ENCODE results near the gene GALNT17.

The GALNT17 gene

GRCh38 chr7:71342202-71342601 is 210.3 kb downstream of the GALNT17 start:
- DNase-seq (ENCODE audit: low read depth in 2 of 2): no peak

GRCh38 chr7:71343039-71343438 is 211.1 kb downstream of the GALNT17 start:
- DNase-seq (ENCODE audit: low read depth in 2 of 2): no peak

- DNase-seq (ENCODE audit: low read depth in 2 of 2): no peak
Observed at GRCh38 chr7:71343892-71344291, 211.9 kb downstream of the GALNT17 start.

GRCh38 chr7:71345117-71345884 is 213.4 kb downstream of the GALNT17 start:
- DNase-seq (ENCODE audit: low read depth in 2 of 2): no peak

- no peak for DNase-seq (ENCODE audit: low read depth in 2 of 2)
Observed at GRCh38 chr7:71348821-71349681, 217.1 kb downstream of the GALNT17 start.

- no peak for DNase-seq (ENCODE audit: low read depth in 2 of 2)
Observed at GRCh38 chr7:71349682-71350481, 217.9 kb downstream of the GALNT17 start.

GRCh38 chr7:71350680-71351079 is 218.7 kb downstream of the GALNT17 start:
- no peak for DNase-seq (ENCODE audit: low read depth in 2 of 2)

DNA sequence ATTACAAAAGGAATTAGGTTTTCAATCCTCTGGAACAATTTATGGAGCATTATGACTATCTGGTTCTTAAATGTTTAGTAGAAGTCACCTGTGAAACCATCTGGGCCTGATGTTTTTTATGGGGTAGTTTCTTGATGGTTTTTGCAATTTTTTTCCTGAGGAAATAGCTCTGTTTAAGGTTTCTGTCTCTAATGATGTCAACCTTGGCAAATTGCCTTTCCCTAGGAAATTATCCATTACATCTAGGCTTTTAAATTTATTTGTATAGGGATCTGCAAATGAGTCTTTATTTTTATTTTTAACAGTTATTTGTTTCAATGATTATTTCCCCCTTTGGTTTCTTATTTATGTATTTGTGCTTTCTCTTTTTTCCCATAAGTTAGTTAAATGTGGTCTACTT is 222.8 kb downstream of the GALNT17 start:
- DNase-seq (ENCODE audit: low read depth in 2 of 2): no peak

DNA sequence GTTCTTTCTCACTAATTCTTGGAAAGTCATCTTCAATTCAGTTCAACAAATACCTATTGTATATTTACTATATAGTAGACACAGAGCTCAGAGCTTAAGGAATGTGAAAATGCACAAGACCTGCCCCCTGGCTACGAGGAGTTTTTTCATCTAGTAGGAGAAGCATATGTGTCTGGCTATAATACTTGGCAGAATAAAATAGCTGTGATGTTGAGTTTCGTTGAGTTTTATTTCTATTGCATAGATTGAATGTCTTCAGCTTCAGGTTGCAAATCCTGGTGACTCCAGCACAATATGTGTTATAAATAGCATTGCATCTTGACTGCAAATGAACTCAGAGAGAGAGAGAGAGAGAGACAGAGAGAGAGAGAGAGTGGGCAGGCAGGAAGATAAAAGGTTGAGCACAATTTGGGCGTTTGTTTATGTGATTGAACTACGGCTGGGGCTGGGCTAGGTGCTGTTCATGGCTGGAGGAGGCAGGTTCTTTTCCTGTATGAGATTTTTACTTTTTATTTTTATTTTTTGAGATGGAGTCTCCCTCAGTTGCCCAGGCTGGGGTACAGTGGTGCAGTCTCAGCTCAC is 229.6 kb downstream of the GALNT17 start:
- DNase-seq (ENCODE audit: low read depth in 2 of 2): no peak

DNA sequence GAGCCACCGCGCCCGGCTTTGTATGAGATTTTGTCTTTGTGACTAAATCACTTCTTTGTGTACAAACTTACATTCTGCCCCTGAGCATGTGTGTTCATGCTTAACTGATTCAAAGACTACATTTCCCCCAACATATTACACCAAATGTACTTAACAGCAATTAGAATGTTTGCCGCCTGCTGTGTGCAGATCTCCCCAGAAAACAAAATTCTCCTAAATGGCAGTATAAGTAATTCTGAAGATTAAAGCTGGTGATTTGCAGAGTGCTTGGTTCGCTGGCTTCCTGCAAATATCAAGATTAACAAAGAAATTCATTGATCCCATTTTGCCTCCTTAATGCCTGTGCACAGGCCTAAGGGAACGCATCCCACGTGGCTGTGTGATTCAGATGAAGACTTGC is 230.3 kb downstream of the GALNT17 start:
- DNase-seq (ENCODE audit: low read depth in 2 of 2): no peak

DNA sequence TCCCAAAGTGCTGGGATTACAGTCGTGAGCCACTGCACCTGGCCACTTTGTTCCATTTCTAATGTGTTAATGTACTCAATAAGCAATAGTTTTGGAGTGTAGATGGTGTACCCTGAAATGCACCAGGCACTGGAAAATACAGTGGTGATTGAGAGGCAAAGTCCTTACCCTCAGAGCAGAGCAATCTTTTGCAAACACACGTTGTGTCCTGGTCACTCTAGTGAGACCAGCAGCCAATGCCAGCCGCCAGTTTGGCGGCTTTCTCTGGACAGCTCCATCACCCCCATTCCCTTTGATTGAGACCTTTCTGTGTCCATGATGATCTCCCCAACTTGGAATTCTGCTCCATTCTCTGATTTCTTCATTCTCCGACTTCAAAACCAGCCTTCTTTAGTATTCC is 231.3 kb downstream of the GALNT17 start:
- DNase-seq (ENCODE audit: low read depth in 2 of 2): no peak

DNA sequence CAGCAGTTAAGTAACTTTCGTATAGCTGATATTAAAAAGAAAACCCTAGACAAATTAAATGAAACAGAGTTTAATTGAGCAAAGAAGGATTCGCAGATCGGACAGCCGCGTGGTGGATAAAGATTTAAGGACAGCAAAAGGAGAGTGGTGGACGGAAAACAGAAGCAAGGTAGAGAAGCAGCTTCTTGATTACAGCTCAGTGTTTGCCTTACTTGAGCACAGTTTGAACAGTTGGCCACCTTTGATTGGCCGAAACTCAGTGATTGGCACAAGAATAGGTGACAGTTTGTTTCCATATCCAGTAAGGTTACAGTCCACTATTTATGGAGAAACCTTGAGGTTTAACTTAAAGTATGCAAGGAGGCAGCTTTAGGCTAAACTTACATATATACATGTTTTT is 231.7 kb downstream of the GALNT17 start:
- no peak for DNase-seq (ENCODE audit: low read depth in 2 of 2)

DNA sequence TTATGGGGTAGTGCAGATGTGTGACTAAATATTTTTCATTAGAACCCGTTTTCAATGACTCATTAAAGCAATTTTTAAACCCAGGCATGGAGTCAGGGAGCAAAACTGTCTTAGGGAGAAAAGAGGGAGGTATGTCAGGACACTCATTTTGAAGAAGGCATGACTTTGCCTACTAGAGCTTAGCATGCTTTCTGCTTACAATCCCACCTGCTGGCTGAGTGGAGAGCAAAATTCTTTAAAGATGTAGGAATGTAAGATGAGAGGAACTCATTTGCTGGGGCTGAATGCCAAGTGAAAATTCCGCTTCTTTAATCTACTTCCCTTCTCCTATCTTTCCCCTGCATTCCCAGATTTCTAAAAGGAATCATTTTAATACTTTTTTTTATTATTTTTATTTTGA is 232.6 kb downstream of the GALNT17 start:
- no peak for DNase-seq (ENCODE audit: low read depth in 2 of 2)

DNA sequence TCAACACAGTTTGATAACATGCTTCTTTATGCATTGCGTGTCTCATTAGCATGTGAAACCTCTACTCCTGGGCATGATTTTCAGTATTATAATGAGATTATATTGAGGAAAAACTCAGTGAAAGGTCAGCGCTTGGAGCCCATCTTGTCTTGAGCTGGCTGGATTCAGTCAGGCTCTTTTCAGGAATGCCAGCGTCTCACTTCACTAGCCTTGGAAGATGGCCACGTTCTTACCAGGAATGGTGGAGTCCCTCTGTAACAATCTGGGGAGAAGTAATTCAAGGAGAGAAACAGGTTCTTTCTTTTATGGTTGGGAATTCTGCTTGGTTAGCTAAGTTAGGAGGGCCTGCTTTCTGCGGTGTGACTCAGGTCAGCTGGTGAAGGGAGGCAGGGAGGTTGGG is 241.0 kb downstream of the GALNT17 start:
- DNase-seq (ENCODE audit: low read depth in 2 of 2): no peak

DNA sequence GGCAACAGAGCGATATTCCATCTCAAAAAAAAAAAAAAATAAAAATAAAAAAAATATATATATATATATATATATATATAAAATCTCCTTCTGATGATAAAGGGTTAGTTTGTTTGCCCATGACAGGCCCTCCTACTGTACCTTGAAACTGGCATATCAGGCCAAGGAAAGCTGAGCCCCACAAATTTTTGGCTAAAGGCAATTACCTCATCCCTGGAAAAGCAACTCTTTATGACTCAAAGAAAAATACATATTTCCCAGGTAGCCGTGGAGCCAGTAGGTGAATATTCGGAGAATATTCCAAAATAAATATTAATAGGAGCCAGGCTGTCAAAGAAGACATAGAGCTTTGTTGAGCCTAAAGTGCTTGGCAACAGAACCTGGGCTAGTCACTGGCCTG is 245.1 kb downstream of the GALNT17 start:
- DNase-seq (ENCODE audit: low read depth in 2 of 2): no peak

GRCh38 chr7:71377469-71377868 is 245.5 kb downstream of the GALNT17 start:
- DNase-seq (ENCODE audit: low read depth in 2 of 2): no peak

GRCh38 chr7:71384094-71384493 is 252.2 kb downstream of the GALNT17 start:
- no peak for DNase-seq (ENCODE audit: low read depth in 2 of 2)

DNA sequence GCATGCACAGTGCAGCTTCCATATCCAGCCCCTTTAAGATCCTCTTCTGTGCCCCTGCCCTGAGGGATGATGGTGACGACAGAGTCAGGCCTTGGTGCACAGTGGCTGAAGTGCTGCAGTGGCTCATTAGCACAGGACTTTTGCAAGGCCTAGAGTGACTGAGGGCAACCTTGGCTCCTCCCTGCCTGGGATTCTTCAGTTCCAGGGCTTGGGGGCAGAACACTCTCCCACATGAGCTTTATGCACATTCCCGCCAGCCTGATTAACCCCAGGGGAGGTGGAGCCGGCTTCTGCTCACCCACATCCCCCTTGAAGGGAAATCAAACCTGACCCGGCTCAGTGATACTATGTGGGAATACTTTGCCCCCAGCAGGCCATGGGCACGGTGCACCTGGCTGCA is 253.4 kb downstream of the GALNT17 start:
- DNase-seq (ENCODE audit: low read depth in 2 of 2): no peak

- DNase-seq (ENCODE audit: low read depth in 2 of 2): no peak
Observed at GRCh38 chr7:71386152-71386785, 254.3 kb downstream of the GALNT17 start.

- DNase-seq (ENCODE audit: low read depth in 2 of 2): no peak
Observed at GRCh38 chr7:71388181-71388580, 256.2 kb downstream of the GALNT17 start.

DNA sequence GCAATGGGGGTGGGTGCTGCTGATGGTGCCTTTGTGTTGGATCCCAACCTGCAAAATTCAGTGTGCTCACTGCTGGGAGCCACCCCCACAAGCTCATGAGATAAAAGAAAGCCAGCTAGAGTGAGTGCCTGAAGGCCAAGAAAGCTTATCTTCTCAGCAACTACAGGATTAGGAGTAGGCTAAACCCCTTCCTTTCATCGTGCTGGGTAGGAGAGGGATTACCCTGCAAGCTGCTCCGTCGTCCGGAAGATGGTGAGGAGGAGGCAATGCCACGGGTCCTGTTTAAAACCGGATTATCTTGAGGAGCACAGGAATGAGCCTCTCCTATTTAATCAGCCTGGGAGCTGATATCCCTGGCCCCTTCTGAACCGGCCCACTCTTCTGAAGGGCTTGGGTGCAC is 258.0 kb downstream of the GALNT17 start:
- no peak for DNase-seq (ENCODE audit: low read depth in 2 of 2)
